WTC11 (cell line): ENCODE data around the gene ADCY6. TPM values are rescaled to one million over a fixed set of nuclear protein-coding genes. Genes with fewer than 3 reads are reported as not detected.
A peak's percentile ranks its signal among the peaks of the same experiment; 100 is the strongest.

Experiments
- ATAC-seq: fragments of 200-7000 bp; cut with Tn5 transposase; 2 replicates; pipeline ENCODE4 v1.10.0; 2021; ENCODE audit warnings: mild to moderate bottlenecking, moderate library complexity
- CTCF ChIA-PET: fragments of 300-600 bp; sonication (Branson Sonifier 250); formaldehyde crosslinking; loops from one replicate; lab custom pipeline; 2021; ENCODE audit warnings: antibody characterized with exemption; lab: Charles Lee
- POLR2A ChIA-PET: fragments of 350-600 bp; sonication (Branson Sonifier 250); formaldehyde crosslinking; loops from one replicate; lab custom pipeline; 2021; ENCODE audit warnings: antibody characterized with exemption; lab: Charles Lee
- DNase-seq: peaks from one replicate; pipeline ENCODE4 v3.0.0; 2021; ENCODE audit warnings: low spot score
- H3K27ac Mint-ChIP-seq: 2 replicates; pipeline ENCODE4 v1.8.0; 2021; ENCODE audit warnings: mixed read lengths
- H3K27me3 Mint-ChIP-seq: 2 replicates; pipeline ENCODE4 v1.8.0; 2021; ENCODE audit warnings: low read depth, mild to moderate bottlenecking, moderate library complexity, mixed read lengths
- H3K36me3 Mint-ChIP-seq: 2 replicates; pipeline ENCODE4 v1.8.0; 2021; ENCODE audit warnings: mixed read lengths
- H3K4me1 Mint-ChIP-seq: 2 replicates; pipeline ENCODE4 v1.8.0; 2022; ENCODE audit warnings: mixed read lengths
- H3K4me3 Mint-ChIP-seq: 2 replicates; pipeline ENCODE4 v1.8.0; 2021; ENCODE audit warnings: mild to moderate bottlenecking, moderate library complexity, mixed read lengths
- H3K9me3 Mint-ChIP-seq: 2 replicates; pipeline ENCODE4 v1.8.0; 2021; ENCODE audit warnings: mixed read lengths
- CREM ChIP-seq: sonication (generic); formaldehyde crosslinking; IDR thresholded peaks from 2 replicates; pipeline ENCODE4 v1.8.1; 2022; ENCODE audit warnings: mild to moderate bottlenecking, missing genetic modification reagents, moderate library complexity
- FOXJ3 ChIP-seq: sonication (generic); formaldehyde crosslinking; IDR thresholded peaks from 2 replicates; pipeline ENCODE4 v1.9.0; 2021; ENCODE audit warnings: missing genetic modification reagents, mild to moderate bottlenecking, borderline replicate concordance
- JUN ChIP-seq: sonication (generic); formaldehyde crosslinking; IDR thresholded peaks from 2 replicates; pipeline ENCODE4 v1.8.0; 2023; ENCODE audit warnings: mild to moderate bottlenecking, missing genetic modification reagents
- NFATC4 ChIP-seq: fragments of 250-450 bp; sonication (Bioruptor Pico); IDR thresholded peaks from 2 replicates; pipeline ENCODE4 v1.9.0; 2021; ENCODE audit warnings: mild to moderate bottlenecking
- NFE2L1 ChIP-seq: sonication (generic); formaldehyde crosslinking; IDR thresholded peaks from 2 replicates; pipeline ENCODE4 v1.8.1; 2023; ENCODE audit warnings: missing genetic modification reagents
- SMAD3 ChIP-seq: sonication (generic); formaldehyde crosslinking; IDR thresholded peaks from 2 replicates; pipeline ENCODE4 v1.8.0; 2022; ENCODE audit warnings: missing genetic modification reagents, mild to moderate bottlenecking, borderline replicate concordance
- SMAD4 ChIP-seq: sonication (generic); formaldehyde crosslinking; IDR thresholded peaks from 2 replicates; pipeline ENCODE4 v1.8.0; 2022; ENCODE audit warnings: mild to moderate bottlenecking, missing genetic modification reagents
- TCF7 ChIP-seq: sonication (generic); formaldehyde crosslinking; IDR thresholded peaks from 2 replicates; pipeline ENCODE4 v1.8.0; 2022; ENCODE audit warnings: mild to moderate bottlenecking, low read depth, missing genetic modification reagents, moderate library complexity
- ZBTB21 ChIP-seq: sonication (generic); formaldehyde crosslinking; IDR thresholded peaks from 2 replicates; pipeline ENCODE4 v1.8.1; 2023; ENCODE audit warnings: mild to moderate bottlenecking, missing genetic modification reagents, borderline replicate concordance
- ZNF138 ChIP-seq: sonication (generic); formaldehyde crosslinking; conservative IDR thresholded peaks from 2 replicates; pipeline ENCODE4 v1.8.1; 2022; ENCODE audit warnings: mild to moderate bottlenecking, moderate library complexity, missing genetic modification reagents
- ZNF232 ChIP-seq: sonication (generic); formaldehyde crosslinking; IDR thresholded peaks from 2 replicates; pipeline ENCODE4 v1.8.0; 2022; ENCODE audit warnings: mild to moderate bottlenecking, missing genetic modification reagents
- total RNA-seq: library from RNA; stranded (reverse); gene quantifications from 3 replicates; pipeline ENCODE4 v1.2.3, GENCODE V29; 2021
- TF ChIP-seq, protein P1 (sequence below): sonication (generic); formaldehyde crosslinking; IDR thresholded peaks from 2 replicates; pipeline ENCODE4 v1.8.1; 2023; ENCODE audit warnings: mild to moderate bottlenecking, missing genetic modification reagents, moderate library complexity
- TF ChIP-seq, protein P2 (sequence below): sonication (generic); formaldehyde crosslinking; IDR thresholded peaks from 2 replicates; pipeline ENCODE4 v1.8.1; 2023; ENCODE audit warnings: mild to moderate bottlenecking, missing genetic modification reagents, borderline replicate concordance
- TF ChIP-seq, protein P3 (sequence below): sonication (generic); formaldehyde crosslinking; IDR thresholded peaks from 2 replicates; pipeline ENCODE4 v1.8.1; 2023; ENCODE audit warnings: mild to moderate bottlenecking, moderate library complexity, missing genetic modification reagents
- TF ChIP-seq, protein P4 (sequence below): sonication (generic); formaldehyde crosslinking; IDR thresholded peaks from 2 replicates; pipeline ENCODE4 v1.8.0; 2022; ENCODE audit warnings: mild to moderate bottlenecking, missing genetic modification reagents
- TF ChIP-seq, protein P5 (sequence below): sonication (generic); formaldehyde crosslinking; IDR thresholded peaks from 2 replicates; pipeline ENCODE4 v1.8.0; 2022; ENCODE audit warnings: missing genetic modification reagents
- TF ChIP-seq, protein P6 (sequence below): sonication (generic); formaldehyde crosslinking; conservative IDR thresholded peaks from 2 replicates; pipeline ENCODE4 v1.8.1; 2022; ENCODE audit warnings: mild to moderate bottlenecking, missing genetic modification reagents

The ADCY6 gene
- total RNA-seq, 1 experiment from 2014 or later = 12.8 TPM

DNA sequence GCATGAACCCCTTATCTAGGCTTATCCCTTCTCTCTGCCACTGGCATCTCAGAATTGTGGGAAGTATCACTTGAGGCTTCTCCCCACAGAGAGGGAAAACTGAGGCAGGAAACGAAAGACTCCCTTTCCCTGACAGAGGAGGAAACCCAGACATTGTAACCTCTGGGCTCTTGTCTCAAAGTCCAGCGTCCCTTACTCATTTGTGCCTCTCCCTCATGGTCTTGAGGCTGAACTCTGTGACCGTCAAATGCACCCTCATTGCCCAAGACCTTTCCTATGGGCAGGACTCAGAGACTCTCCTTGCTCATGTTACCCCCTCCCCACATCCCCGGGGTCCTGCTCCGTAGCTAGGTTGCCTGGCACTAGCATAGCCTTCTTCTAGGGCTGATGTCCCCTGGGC, 33.2 kb upstream of the ADCY6 start (continued):
- TF ChIP-seq, protein P1, sequence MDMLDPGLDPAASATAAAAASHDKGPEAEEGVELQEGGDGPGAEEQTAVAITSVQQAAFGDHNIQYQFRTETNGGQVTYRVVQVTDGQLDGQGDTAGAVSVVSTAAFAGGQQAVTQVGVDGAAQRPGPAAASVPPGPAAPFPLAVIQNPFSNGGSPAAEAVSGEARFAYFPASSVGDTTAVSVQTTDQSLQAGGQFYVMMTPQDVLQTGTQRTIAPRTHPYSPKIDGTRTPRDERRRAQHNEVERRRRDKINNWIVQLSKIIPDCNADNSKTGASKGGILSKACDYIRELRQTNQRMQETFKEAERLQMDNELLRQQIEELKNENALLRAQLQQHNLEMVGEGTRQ (CRISPR knock-in tag) = no peak
- TF ChIP-seq ZNF232 = no peak
- no peak for TF ChIP-seq SMAD3 (CRISPR knock-in tag)
- TF ChIP-seq NFATC4 (CRISPR knock-in tag) = no peak
- no peak for TF ChIP-seq CREM (CRISPR knock-in tag)
- no peak for TF ChIP-seq FOXJ3 (CRISPR knock-in tag)

DNA sequence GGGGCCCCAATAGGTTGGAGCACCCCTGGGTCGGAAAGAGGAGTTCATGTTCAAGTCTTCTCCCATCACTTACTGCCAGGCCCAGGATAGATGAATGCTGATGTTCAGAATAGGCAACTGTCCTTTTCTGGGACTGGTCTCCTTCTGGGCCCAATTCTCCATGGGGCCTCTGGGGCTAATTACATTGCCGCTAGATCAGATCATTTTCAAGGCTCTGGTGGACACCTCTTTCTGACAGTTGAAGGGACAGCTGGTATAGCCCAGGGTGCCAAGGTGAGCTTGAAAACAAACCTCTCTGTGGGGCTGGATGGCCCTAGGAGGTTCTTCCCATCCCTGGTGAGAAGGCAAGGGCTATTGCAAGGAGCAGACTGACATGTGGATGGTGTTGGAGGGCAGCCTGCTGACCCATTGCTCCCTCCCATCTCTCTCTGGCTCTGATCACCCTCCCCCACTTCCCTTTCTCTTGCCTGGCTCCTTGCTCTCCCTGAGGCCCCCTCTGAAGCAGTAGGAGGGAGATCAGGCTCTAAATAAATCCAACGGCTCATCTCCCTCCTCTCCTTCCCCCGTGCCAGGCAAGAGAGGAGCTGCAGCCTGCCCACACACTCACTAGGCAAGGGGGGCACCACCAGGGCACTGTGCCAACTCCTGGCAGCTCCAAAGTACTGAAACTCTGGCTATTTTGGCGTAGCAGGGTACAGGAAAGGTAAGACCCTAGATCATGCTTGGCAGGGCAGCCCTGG, 31.3 kb upstream of the ADCY6 start:
- no peaks in the 10 kb centered on the region for H3K9me3 Mint-ChIP-seq
- no peak for DNase-seq
- TF ChIP-seq, protein P2, sequence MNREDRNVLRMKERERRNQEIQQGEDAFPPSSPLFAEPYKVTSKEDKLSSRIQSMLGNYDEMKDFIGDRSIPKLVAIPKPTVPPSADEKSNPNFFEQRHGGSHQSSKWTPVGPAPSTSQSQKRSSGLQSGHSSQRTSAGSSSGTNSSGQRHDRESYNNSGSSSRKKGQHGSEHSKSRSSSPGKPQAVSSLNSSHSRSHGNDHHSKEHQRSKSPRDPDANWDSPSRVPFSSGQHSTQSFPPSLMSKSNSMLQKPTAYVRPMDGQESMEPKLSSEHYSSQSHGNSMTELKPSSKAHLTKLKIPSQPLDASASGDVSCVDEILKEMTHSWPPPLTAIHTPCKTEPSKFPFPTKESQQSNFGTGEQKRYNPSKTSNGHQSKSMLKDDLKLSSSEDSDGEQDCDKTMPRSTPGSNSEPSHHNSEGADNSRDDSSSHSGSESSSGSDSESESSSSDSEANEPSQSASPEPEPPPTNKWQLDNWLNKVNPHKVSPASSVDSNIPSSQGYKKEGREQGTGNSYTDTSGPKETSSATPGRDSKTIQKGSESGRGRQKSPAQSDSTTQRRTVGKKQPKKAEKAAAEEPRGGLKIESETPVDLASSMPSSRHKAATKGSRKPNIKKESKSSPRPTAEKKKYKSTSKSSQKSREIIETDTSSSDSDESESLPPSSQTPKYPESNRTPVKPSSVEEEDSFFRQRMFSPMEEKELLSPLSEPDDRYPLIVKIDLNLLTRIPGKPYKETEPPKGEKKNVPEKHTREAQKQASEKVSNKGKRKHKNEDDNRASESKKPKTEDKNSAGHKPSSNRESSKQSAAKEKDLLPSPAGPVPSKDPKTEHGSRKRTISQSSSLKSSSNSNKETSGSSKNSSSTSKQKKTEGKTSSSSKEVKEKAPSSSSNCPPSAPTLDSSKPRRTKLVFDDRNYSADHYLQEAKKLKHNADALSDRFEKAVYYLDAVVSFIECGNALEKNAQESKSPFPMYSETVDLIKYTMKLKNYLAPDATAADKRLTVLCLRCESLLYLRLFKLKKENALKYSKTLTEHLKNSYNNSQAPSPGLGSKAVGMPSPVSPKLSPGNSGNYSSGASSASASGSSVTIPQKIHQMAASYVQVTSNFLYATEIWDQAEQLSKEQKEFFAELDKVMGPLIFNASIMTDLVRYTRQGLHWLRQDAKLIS = no peak
- TF ChIP-seq ZNF138 (CRISPR knock-in tag) (no peak), TCF7 (no peak), NFATC4 (CRISPR knock-in tag) (no peak), SMAD4 (CRISPR knock-in tag) (no peak), FOXJ3 (CRISPR knock-in tag) (no peak), JUN (no peak), NFE2L1 (CRISPR knock-in tag) (no peak), ZBTB21 (no peak)
- TF ChIP-seq, protein P3, sequence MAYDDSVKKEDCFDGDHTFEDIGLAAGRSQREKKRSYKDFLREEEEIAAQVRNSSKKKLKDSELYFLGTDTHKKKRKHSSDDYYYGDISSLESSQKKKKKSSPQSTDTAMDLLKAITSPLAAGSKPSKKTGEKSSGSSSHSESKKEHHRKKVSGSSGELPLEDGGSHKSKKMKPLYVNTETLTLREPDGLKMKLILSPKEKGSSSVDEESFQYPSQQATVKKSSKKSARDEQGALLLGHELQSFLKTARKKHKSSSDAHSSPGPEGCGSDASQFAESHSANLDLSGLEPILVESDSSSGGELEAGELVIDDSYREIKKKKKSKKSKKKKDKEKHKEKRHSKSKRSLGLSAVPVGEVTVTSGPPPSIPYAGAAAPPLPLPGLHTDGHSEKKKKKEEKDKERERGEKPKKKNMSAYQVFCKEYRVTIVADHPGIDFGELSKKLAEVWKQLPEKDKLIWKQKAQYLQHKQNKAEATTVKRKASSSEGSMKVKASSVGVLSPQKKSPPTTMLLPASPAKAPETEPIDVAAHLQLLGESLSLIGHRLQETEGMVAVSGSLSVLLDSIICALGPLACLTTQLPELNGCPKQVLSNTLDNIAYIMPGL (CRISPR knock-in tag) = no peak
- TF ChIP-seq, protein P4, sequence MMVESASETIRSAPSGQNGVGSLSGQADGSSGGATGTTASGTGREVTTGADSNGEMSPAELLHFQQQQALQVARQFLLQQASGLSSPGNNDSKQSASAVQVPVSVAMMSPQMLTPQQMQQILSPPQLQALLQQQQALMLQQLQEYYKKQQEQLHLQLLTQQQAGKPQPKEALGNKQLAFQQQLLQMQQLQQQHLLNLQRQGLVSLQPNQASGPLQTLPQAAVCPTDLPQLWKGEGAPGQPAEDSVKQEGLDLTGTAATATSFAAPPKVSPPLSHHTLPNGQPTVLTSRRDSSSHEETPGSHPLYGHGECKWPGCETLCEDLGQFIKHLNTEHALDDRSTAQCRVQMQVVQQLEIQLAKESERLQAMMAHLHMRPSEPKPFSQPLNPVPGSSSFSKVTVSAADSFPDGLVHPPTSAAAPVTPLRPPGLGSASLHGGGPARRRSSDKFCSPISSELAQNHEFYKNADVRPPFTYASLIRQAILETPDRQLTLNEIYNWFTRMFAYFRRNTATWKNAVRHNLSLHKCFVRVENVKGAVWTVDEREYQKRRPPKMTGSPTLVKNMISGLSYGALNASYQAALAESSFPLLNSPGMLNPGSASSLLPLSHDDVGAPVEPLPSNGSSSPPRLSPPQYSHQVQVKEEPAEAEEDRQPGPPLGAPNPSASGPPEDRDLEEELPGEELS = no peak
- TF ChIP-seq, protein P5, sequence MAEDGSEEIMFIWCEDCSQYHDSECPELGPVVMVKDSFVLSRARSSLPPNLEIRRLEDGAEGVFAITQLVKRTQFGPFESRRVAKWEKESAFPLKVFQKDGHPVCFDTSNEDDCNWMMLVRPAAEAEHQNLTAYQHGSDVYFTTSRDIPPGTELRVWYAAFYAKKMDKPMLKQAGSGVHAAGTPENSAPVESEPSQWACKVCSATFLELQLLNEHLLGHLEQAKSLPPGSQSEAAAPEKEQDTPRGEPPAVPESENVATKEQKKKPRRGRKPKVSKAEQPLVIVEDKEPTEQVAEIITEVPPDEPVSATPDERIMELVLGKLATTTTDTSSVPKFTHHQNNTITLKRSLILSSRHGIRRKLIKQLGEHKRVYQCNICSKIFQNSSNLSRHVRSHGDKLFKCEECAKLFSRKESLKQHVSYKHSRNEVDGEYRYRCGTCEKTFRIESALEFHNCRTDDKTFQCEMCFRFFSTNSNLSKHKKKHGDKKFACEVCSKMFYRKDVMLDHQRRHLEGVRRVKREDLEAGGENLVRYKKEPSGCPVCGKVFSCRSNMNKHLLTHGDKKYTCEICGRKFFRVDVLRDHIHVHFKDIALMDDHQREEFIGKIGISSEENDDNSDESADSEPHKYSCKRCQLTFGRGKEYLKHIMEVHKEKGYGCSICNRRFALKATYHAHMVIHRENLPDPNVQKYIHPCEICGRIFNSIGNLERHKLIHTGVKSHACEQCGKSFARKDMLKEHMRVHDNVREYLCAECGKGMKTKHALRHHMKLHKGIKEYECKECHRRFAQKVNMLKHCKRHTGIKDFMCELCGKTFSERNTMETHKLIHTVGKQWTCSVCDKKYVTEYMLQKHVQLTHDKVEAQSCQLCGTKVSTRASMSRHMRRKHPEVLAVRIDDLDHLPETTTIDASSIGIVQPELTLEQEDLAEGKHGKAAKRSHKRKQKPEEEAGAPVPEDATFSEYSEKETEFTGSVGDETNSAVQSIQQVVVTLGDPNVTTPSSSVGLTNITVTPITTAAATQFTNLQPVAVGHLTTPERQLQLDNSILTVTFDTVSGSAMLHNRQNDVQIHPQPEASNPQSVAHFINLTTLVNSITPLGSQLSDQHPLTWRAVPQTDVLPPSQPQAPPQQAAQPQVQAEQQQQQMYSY (CRISPR knock-in tag) = no peak
- TF ChIP-seq, protein P6, sequence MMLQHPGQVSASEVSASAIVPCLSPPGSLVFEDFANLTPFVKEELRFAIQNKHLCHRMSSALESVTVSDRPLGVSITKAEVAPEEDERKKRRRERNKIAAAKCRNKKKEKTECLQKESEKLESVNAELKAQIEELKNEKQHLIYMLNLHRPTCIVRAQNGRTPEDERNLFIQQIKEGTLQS = no peak
- no peaks in the 10 kb centered on the region for H3K36me3 Mint-ChIP-seq
- H3K4me1 Mint-ChIP-seq = peaks cover 45% of the 10 kb centered on the region
- H3K4me3 Mint-ChIP-seq = peak overlapping the region; percentile 83
- no peak for ATAC-seq
- POLR2A ChIA-PET = no interaction called here
- CTCF ChIA-PET = interaction anchor here (0.7 to 3.4 kb wide), 15 partner anchors 8 to 268 kb away, joined by 3 to 29 read pairs (median 5); partner anchors contain the start of genes ADCY6, DDX23 and WNT1
- H3K27me3 Mint-ChIP-seq = peaks cover 56% of the 10 kb centered on the region
- no peak overlapping the region for H3K27ac Mint-ChIP-seq
